OCI-M1 (cell line): Measurements from ENCODE around the gene TRIO.
A peak's percentile ranks its signal among the peaks of the same experiment; 100 is the strongest.
"Not testable (repeated sequence)": the region's sequence is repeated elsewhere in the genome, so short reads cannot be mapped to it uniquely, and the experiment has no call there.

ENCODE experiments used
- DNase-seq: peaks from one replicate; lab custom pipeline; 2025; lab: John Stamatoyannopoulos, UW

The TRIO gene

GRCh38 chr5:14510156-14510734 lies 367.1 kb downstream of the TRIO start:
- DNase-seq = no peak

GRCh38 chr5:14510880-14511279 lies 367.7 kb downstream of the TRIO start:
- DNase-seq = no peak

- DNase-seq = no peak
These were observed 369.4 kb downstream of the TRIO start for GRCh38 chr5:14512574-14512973.

DNA sequence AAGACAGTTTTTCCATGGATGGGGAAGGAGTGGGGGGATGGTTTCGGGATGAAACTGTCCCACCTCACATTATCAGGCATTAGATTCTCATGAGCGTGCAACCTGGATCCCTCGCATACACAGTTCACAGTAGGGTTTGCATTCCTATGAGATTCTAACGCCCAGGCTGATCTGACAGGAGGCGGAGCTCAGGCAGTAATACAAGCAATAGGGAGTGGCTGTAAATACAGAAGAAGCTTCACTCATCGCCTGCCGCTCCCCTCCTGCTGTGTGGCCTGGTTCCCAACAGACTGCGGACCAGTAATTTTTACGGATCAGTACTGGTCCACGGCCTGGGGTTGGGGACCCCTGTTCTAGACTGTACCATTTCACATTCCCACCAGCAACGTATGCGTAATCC lies 370.1 kb downstream of the TRIO start:
- DNase-seq = no peak

DNA sequence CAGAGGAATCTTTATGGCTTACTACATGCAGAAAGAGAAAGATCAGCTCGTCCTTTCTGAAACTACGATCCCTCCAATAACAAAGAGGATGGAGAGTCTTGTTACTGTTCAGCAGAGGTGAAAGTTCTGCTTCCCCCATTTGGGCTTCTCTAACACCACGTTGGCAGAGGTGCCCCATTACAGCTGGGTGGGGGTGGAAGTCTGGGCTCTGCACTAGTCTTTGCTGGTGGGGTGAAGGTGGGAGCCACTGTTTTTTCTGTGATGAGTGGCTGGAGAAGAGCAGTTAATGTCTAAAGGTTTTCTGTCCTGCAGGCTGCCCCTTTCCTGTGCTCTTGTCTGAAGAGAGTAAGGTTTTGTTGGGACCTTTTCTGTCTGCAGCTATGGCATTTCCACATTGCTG lies 373.8 kb downstream of the TRIO start:
- DNase-seq = no peak

- no peak for DNase-seq
These were observed 375.5 kb downstream of the TRIO start for GRCh38 chr5:14518638-14519037.

DNA sequence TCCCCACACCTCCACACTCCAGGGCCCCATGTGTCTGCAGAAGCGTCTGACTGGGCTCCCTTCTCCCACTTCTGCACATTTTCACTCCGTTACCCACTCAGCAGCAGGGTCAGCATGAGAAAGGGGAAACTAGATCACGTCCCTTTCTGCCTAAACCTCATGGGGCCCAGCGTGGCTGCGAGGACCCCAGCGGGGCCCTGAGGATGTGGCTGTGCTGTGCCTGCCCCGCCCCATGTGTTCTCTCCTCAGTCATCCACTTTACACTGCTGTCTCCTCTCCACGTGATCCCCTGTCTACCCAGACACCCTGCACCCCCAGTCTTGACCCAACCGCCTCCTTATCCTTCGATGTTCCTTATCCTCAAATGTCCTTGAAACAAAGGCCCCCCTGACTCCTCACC lies 378.6 kb downstream of the TRIO start:
- no peak for DNase-seq

- no peak for DNase-seq
These were observed 379.6 kb downstream of the TRIO start for GRCh38 chr5:14522721-14523120.

- DNase-seq = no peak
These were observed 380.3 kb downstream of the TRIO start for GRCh38 chr5:14523243-14524034.

GRCh38 chr5:14525397-14525796 lies 382.3 kb downstream of the TRIO start:
- no peak for DNase-seq

- DNase-seq = no peak
These were observed 383.4 kb downstream of the TRIO start for GRCh38 chr5:14526493-14526892.

- no peak for DNase-seq
These were observed 385.0 kb downstream of the TRIO start for GRCh38 chr5:14528115-14528514.

- no peak for DNase-seq
These were observed 385.8 kb downstream of the TRIO start for GRCh38 chr5:14528926-14529325.

- DNase-seq = no peak
These were observed 388.5 kb downstream of the TRIO start for GRCh38 chr5:14531668-14532067.

DNA sequence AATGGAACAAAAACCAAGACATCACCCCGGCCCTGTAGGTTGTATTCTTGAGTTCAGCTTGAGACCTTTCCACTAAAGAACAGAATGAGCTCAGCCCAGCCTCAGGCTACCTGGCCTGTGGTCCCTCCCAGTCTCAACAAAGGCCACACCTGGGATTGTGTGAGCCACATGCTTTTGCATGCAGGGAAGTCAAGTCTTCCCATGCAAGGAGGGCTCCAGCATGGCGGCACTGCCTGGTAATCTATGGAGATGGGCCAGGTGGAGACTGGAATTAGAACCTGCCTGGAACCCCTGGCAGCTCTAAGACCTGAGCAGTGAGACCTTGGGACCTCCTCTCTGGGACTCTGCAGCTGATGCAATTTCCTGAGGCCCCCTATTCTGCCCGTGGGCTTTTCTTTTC lies 389.0 kb downstream of the TRIO start:
- no peak for DNase-seq

- DNase-seq = no peak
These were observed 391.6 kb downstream of the TRIO start for GRCh38 chr5:14534773-14535172.

- peak; percentile 17 for DNase-seq
These were observed 402.2 kb downstream of the TRIO start for GRCh38 chr5:14545308-14545707.

DNA sequence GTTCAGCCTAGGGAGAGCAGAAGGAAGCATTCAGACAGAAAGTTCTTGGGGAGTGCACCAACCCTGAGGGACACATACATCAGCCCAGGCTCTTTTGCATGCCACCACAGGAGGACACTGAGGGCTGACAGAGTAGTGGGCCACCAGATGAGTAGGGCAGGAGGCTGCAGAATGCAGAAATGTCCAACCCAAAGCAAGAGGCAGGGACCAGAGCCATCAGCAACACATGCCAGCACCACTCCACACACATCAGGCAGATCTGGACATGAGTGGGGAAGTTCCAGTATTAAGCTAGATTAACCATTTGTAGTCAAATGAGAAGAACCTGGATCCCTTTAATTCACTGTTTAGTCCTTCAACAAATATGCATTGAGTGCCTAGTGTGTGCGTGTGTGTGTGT lies 402.7 kb downstream of the TRIO start:
- DNase-seq = no peak

DNA sequence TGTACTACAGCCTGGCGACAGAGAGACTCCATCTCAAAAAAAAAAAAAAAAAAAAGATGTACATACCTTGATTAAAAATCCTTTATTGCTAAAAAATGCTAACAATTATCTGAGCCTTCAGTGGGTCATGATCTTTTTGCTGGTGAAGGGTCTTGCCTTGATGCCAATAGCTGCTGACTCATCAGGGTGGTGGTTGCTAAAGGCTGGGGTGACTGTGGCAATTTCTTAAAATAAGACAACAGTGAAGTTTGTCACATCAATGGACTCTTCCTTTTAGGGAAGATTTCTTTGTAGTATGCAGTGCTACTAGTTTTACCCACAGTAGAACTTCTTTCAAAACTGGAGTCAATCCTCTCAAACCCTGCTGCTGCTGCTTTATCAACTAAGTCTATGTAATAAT lies 404.5 kb downstream of the TRIO start:
- DNase-seq = no peak

DNA sequence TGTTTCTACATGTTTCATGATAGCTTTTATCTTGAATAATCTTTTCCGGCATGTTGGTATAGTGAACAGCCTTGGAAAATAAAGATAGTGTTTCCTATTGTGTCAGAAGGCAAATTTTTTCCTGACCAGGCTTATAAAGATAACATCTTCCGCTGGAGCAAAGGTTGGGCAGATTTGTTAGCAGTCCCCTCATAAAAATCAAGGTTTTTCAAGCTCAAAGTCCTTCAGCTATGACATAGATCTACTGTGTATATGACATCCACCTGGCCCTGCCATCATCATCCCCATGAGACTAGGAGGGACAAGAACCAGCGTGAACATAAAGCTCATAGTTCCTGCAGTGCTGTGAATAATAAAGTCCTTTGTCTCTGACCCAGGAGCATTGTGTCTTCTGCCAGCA lies 408.1 kb downstream of the TRIO start:
- DNase-seq = no peak

- no peak for DNase-seq
These were observed 408.9 kb downstream of the TRIO start for GRCh38 chr5:14552017-14552416.

- not testable (repeated sequence) for DNase-seq
These were observed 411.1 kb downstream of the TRIO start for GRCh38 chr5:14554288-14554687.

DNA sequence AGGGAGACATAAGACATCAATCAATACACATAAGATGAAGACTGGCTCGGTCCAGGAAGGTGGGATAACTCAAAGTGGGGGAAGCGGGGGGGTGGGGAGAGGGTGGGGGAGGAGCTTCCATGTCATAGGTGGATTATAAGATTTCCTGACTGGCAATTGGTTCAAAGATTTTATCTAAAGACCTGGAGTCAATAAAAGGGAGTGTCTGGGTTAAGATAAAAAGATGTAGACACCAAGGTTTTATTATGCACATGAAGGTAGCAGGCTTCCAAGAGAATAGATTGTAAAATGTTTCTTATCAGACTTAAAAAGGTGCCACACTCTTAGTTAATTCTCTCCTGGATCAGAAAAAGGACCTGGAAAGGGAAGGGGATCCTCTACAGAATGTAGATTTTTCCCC lies 412.9 kb downstream of the TRIO start:
- DNase-seq = no peak

- DNase-seq = peak; percentile 10
These were observed 414.1 kb downstream of the TRIO start for GRCh38 chr5:14557203-14557770.
